GM19438 (cell line): ENCODE results near the gene CCL17.
"Not testable (repeated sequence)": the region's sequence is repeated elsewhere in the genome, so short reads cannot be mapped to it uniquely, and the experiment has no call there.

Experiments used
- ATAC-seq: cut with Tn5 transposase; IDR thresholded peaks from one replicate; pipeline ENCODE4 v1.9.1; 2021; ENCODE audit warnings: low read depth; ENCODE audit not compliant: unreplicated experiment

CCL17 gene

DNA sequence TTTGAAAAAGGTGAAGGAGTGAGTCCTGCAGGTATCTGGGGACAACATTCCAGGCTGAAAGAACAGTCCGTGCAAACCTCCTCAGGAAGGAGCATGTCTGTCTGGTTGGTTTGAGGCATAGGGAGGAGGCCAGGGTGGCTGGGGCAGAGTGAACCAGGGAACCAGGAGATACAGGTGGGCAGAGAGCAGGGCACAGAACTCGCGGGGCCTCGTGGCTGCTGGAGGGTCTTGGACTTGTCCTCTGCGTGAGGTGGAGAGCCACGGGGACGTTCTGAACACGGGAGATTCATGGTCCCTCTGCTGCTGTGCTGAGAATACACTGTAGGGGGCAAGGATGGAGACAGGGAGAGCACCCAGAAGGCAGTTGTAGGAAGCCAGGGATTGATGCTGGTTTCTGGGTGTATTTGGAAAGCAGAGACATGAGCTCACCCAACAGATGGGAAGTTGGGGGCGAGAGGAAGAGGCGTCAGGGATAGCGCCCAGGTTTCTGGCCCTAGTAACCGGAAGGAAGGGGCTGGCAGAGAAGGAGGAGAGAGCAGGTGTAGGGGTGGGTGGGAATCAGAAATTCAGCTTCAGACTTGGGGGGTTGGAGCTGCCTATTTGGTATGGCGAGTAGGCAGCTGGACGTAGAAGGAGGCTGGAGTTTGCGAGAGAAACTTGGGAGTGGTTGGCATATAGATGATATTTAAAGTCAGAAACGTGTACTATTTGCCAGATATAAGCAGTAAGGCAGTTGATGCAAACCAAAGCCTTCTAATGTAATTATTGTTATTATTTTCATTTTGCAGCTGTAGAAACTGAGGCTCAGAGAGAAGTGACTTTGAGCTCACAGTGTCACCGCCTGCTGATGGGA lies at the start of gene CCL17:
Gene CCL17, plus strand, starts transcription at position 803 of the 853 bp plus-strand sequence. CDS start 9,166 bp downstream, outside the sequence.
- no peak for ATAC-seq

DNA sequence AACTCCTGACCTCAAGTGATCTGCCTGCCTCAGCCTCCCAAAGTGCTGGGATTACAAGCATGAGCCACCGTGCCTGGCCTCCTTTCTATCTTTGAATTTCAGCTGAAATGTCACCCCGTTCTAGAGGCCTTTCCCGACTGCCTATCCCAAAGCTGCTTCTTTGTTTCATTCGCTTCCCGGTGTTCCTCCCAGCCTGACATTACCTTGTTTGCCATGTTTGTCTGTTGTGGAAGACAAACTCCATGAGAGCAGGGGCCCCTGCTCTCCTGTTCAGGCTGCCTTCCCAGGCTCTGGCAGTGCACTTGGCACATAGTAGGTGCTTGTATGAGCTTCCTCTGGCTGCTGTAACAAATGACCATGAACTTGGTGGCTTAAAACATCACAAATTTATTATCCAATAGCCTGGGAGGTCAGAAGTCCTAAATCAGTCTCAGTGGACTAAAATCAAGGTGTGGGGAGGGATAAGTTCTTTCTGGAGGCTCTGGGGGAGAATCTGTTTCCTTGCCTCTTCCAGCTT lies 48.6 kb upstream of the CCL17 start:
- ATAC-seq = no peak

DNA sequence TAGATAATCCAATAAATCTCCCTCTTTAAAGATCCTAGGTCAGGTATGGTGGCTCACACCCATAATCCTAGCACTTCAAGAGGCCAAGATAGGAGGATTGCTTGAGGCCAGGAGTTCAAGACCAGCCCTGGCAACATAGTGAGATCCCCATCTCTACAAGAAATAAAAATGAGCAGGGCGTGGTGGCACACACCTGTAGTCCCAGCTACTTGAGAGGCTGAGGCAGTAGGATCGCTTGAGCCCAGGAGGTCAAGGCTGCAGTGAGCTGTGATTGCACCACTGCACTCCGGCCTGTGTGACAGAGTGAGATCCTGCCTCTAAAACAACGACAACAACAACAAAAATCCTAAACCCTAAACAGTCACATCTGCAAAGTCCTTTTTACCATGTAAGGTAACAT lies 48.0 kb upstream of the CCL17 start:
- no peak for ATAC-seq

DNA sequence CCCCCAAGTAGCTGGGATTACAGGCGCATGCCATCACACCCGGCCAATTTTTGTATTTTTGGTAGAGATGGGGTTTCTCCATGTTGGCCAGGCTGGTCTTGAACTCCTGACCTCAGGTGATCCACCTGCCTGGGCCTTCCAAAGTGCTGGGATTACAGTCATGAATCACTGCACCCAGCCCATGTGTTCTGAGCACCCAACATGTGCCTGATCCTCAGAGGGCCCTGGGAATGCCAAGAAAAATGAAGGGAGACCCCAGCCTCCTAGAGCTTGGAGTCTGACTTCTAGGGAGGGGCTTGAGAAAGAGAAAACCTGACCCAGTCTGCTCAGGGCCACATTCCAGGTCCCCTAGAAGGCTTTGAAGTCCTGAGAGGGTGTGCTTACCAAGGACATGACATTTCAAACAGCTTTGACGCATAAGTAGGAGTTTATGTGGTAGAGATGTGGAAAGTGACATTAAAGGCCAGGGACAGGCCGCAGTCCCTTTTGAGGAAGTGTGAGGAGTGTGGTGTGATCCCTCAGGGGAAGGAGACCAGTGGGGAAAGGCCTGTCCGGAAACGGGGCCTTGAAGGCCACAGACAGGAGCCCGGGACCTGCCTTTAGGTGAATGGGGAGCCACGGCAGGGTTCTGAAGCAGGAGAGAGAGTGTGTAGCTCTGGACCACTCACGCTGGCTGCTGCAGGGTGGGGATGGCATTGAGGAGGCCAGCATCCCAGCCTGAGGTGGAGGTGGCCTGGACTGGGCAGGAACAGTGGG lies 47.1 kb upstream of the CCL17 start:
- peak; percentile 48 for ATAC-seq

DNA sequence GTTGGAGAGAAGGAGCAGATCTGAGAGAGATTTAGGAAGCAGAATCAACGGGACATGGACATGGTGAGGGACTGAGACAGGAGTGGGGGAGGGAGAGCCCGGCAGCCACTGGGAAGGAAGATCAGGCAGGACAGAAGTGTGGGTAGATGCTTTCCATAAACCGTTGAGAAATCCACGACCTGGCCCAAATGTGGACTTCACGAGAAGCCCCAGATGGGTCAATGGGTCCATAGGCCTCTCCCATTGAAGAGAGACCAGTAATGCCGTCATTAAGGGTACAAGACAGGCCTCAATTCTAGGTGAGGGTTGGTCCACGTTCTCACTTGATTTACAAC lies 46.5 kb upstream of the CCL17 start:
- ATAC-seq = no peak

DNA sequence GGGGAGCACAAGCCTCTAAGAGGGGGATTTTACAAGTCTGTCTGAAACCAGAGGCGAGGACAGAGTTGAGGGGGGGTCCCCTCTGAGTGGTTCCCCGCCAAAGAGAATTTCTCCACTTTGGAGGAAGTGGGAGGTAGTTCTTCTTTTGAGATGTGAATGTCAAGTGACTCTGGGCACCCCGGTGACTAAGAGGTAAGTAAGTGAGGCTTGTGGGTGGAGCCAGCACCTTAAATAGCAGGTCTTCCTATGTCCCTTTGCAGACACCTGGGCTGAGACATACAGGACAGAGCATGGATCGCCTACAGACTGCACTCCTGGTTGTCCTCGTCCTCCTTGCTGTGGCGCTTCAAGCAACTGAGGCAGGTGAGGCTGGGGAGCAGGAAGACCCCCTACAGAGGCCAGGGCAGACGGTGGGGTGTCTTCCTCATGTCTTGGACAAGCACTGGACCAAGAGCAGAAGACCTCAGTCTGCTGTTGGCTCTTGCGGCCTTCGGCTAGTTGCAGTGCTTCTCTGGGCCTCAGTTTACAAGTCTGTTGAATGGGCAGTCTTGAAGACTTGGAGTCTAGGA lies 46.0 kb upstream of the CCL17 start, which contains the start of gene CCL22:
Gene CCL22, plus strand, starts transcription at position 257 of the 569 bp plus-strand sequence. Its CDS starts 34 bp downstream, at position 291.
- ATAC-seq = no peak

DNA sequence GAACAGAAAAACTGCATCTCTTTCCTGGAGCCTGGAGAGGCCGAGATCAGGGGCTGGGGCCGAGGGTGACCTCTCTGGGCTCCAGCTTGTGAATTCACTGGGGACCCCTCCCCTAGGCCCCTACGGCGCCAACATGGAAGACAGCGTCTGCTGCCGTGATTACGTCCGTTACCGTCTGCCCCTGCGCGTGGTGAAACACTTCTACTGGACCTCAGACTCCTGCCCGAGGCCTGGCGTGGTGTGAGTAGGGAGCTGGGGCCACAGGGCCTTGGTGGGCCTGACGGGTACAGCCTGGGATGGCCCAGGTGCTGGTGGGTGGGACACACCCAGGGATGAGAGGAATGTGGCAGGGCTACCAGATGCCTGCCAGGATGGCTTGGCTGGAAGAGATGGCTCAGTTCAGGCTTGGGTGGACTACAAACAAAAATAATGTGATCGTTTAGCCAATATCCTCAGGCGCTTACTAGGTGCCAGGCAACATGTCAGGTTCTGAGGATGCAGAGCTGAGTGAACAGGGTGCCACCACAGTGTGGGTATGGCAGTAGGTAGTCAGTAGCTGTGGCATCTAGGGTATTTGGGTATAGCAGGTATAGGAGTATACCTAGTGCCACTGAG lies 44.1 kb upstream of the CCL17 start:
- no peak for ATAC-seq

DNA sequence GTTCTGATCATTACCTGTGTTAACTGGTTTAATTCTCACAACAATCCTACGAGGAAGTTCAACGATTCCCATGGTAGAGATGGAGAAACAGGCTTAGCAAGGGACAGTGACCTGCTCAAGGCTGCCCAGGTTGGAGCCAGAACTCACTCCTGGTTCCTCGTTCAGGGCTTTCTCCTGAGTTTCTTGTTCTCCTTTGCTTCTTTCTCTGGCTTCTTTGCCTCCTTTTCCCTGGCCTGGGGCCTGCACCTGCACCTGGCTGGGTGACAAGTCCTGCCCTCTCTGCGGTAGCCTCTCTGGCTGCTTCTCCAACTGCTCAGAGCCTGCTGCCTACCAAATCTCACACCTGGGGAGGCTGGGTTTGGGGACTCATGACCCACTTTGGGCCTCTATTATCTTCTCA lies 43.2 kb upstream of the CCL17 start:
- no peak for ATAC-seq

DNA sequence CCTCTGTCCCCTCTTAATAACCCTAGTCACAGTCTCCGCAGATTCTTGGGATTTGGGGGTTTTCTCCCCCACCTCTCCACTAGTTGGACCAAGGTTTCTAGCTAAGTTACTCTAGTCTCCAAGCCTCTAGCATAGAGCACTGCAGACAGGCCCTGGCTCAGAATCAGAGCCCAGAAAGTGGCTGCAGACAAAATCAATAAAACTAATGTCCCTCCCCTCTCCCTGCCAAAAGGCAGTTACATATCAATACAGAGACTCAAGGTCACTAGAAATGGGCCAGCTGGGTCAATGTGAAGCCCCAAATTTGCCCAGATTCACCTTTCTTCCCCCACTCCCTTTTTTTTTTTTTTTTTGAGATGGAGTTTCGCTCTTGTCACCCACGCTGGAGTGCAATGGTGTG lies 40.4 kb upstream of the CCL17 start:
- ATAC-seq = no peak

DNA sequence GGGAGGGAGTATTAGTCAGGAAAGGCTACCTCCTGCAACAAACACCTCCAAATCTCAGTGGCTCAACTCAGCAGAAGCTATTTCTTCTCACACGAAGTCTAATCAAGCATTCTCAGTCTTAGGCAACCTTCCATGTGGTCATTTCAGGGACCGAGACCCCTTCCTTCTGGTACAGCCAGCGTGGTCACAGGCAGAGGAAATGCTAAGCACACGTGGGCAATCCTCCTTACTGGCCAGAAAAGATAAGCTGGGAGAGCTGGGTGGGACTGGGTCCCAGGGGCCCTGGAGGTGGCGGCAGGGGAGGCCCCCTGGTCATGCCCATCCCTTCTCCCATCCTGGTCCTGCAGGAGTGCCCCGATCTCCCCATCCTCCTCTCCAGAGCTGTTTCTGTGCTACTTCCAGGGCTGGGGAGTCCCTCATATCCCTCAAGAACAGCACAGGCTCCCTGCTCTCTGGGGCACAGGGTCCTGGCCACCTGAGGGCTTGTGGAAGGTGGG lies 38.0 kb upstream of the CCL17 start:
- ATAC-seq = no peak

DNA sequence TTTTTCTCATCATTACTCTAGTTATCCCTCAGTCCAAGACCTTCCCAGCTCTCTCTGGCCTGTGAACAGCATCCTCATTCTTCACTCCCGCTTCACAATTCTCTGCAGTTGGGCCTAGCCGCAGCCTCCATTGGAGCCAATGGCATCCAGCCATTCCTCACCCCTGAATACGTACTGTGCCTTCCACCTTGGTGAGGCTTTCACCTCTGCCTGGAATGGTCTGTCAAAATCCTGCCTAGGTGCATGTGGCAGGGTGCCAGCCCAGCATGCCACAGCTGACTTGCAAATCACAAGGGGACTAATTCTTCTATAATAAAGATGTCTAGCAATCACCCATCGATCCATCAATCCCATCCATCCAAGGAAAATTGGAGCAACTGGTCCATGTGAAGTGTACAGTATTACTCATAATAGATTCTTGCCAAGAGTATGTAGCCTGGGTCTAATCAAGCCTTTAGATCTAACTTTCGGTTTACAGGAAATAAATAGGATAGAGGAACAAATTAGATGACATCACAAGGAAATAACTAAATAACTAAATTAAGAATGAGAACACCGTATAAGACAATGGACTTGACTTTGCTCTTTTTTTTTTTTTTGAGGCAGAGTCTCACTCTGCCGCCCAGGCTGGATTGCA lies 37.3 kb upstream of the CCL17 start:
- ATAC-seq = no peak

DNA sequence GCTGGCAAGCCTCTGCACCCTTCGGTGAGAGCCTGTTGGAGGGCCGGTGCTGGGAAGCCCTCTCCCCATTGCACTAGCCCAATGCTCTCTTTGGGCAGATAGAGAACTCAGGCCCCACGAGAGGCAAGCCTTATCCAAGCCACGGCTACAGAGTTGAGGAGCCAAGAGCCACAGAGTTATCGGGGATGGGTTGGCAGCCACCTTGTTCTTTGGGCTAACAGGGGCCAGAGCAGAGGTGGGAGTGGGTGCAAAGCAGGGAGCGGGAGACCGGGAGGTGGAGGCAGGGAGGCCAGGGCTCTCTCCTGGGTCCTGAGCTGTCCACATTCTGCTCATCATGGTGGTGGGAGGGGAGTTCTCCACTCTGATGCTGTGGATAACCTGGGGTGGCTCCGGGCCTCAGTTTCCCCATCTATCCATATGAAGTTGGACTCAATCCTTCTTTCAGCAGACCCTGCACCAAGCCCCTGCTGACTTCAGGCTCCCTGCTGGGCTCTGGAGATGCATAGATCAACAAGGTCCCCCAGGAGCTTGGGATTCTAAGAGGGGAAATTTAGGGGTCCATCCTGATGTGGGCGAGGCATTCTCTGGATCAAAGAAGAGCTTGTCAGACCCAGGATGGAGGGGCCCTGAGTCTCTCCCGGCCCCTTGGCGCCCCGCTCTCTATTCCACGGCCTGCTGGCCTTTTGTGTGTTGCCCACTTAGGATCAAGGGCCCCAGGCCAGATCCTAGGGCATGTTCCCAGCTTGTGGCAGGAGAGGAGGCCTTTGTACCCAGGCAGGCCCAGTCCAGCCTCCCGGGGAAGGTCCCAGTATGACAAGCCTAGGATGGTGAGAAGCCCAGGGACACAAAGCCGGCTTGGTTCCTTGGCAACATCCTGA lies 32.8 kb upstream of the CCL17 start:
- ATAC-seq = no peak

DNA sequence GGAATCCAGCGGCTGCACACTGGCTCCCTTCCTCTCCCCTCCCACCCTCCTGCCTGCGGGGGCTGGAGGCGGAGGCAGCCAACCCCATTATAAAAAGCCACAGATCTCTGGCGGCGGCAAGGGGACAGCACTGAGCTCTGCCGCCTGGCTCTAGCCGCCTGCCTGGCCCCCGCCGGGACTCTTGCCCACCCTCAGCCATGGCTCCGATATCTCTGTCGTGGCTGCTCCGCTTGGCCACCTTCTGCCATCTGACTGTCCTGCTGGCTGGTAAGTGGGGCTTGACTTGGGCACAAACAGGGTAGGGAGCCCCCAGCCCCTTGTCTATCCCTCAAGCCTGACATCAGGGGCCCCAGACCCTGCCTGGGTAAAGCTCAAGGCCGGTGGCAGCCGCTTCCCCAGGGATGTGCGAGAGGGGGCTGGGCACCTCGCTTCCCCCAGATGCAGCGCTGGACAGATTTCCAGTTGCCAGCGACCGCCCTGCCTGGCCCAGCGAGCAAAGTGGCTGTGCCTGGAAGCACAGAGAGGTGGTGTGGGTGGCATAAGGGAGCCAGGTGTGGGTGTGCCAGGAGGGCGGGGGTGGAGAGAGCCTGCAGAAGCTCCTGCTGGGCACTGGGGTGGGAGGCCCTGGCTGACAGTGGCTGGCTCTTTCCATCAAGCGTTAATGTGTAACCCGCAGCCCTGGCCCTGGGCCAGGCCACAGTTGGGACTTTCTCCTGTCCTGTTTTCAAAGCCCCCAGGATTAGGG lies 32.0 kb upstream of the CCL17 start, which contains the start of gene CX3CL1:
Gene CX3CL1, plus strand, starts transcription at position 119 of the 745 bp plus-strand sequence. Its CDS starts 79 bp downstream, at position 198.
- ATAC-seq = no peak

DNA sequence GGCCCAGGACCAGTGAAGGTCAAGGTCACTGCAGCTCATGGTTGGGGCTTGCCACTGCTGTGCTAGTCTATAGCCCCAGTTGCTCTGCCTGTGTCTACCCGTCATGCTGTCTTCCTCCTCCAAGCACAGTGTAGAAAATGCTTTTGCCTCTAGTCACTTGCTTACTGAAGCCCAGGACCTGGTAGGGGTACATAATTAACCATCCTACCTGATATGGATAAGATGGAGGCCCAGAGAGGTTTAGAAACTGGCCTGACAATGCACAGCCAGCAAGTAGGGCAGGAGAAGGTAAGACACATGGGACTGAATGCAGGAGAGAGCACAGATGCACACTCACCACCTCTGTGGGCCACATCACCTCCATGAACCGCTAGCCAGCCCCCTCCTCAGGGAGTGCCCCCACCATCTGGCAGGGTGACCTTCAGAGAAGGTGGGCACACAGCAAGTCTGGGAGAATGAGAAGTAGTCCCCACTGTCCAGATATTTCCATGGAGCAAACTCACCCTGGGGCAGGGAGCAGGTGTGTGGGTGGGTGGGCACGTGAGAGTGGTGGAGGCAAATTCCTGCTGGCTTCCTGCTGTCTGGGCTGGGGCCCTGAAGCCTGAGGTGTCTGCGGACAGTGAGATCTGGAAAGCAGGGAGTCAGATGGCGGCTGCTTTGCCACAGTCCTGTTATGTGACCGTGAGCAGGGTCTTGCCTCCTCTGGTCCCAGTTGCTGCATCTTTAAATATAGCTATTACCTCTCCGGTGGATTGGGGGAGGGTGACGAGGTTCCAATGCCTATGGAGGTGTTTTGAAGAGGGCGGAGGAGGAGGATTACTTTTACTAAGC lies 31.2 kb upstream of the CCL17 start:
- no peak for ATAC-seq

DNA sequence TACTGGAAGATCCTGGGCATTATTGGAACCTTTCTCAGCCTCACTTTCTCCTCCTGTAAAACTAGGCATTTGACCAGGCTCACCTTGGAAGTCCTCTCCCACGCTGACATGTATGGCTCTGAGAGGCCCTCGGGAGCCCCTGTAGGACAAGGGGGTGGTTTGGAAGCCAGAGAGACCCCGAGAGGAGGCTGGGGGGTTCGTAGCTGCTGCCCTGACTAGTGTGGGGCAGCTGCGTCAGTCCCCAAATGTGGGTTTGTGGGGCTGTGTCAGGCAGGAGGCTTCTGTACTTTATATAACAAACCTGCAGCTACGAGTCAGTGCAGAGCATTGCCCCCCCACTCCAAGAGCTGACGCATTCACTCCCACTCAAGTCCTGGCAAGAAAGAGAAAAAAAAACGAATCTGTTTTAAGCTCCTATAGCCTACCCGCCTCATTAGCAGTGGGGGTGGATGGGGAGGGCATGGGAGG lies 30.5 kb upstream of the CCL17 start:
- ATAC-seq = no peak

DNA sequence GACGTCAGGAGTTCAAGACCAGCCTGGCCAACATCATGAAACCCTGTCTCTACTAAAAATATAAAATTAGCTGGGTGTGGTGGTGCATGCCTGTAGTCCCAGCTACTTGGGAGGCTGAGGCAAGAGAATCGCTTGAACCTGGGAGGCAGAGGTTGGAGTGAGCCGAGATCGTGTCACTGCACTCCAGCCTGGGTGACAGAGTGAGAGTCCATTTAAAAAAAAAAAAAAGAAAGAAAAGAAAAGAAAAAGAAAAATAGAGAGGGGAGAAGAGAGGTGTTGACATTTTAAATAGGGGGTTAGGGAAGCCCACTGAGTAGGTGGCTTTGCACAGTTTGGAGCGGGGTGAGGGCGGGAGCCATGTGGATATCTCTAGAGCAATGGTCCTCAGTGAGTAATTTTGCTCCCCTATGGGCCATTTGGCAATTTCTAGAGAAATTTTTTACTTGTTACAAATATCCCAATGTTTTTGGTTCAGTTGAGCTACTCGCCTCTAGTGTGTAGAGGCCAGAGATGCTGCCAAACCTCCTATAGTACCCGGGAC lies 29.6 kb upstream of the CCL17 start:
- ATAC-seq = not testable (repeated sequence)

DNA sequence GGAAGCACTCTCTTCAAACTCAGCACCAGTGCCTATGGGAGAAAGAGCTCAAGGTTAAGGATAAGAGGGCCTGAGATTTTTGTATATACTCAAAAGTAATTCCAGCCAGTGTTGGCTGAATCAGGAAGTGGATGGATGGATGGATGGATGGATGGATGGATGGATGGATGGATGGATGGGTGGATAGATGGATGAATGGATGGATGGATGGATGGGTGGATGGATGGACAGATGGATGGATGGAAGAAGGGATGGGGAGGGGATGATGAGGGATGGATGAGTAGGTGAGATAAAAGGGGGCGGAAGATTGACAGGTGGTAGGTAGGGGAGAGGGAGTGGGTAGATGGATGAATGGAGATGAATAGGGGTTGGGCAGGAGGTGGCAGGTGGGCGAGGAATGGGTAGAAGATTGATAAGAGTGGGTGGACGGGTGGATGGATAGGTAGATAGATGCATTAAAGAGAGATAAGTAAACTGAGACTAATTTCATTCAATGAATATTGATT lies 28.2 kb upstream of the CCL17 start:
- ATAC-seq = no peak
